Measurements from ENCODE around the gene ZYG11A.

DNA sequence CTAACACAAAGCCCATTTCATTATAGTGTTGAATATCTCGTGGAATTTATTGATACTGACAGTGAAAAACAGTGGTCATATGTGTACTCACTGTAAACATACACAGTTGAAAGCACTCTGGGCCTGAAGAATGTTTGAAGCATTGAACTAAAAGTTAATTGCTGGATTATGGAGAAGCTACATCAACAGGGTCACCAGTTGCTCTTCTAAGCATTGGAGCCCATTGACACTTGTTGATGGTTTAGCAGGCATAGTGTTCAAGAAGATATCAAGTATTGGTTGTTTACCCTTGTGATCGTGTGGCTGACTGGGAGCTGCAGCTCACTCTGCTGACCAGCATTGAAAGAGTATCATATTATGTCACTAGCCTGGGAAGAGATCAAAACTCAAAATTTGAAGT, 10.3 kb downstream of the ZYG11A start:
- TF ChIP-seq, protein P1, sequence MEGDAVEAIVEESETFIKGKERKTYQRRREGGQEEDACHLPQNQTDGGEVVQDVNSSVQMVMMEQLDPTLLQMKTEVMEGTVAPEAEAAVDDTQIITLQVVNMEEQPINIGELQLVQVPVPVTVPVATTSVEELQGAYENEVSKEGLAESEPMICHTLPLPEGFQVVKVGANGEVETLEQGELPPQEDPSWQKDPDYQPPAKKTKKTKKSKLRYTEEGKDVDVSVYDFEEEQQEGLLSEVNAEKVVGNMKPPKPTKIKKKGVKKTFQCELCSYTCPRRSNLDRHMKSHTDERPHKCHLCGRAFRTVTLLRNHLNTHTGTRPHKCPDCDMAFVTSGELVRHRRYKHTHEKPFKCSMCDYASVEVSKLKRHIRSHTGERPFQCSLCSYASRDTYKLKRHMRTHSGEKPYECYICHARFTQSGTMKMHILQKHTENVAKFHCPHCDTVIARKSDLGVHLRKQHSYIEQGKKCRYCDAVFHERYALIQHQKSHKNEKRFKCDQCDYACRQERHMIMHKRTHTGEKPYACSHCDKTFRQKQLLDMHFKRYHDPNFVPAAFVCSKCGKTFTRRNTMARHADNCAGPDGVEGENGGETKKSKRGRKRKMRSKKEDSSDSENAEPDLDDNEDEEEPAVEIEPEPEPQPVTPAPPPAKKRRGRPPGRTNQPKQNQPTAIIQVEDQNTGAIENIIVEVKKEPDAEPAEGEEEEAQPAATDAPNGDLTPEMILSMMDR (IDR thresholded peaks at IDR 0.05) = no peak
- no peak for TF ChIP-seq FOXS1 (CRISPR knock-in tag; IDR thresholded peaks at IDR 0.05)
- no peak for TF ChIP-seq POLR2A (IDR thresholded peaks at IDR 0.05; ENCODE audit: low read length)
- TF ChIP-seq CEBPB (IDR thresholded peaks at IDR 0.05) = no peak
- TF ChIP-seq, protein P2, sequence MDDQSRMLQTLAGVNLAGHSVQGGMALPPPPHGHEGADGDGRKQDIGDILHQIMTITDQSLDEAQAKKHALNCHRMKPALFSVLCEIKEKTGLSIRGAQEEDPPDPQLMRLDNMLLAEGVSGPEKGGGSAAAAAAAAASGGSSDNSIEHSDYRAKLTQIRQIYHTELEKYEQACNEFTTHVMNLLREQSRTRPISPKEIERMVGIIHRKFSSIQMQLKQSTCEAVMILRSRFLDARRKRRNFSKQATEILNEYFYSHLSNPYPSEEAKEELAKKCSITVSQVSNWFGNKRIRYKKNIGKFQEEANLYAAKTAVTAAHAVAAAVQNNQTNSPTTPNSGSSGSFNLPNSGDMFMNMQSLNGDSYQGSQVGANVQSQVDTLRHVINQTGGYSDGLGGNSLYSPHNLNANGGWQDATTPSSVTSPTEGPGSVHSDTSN (IDR thresholded peaks at IDR 0.05) = no peak
- TF ChIP-seq, protein P3, sequence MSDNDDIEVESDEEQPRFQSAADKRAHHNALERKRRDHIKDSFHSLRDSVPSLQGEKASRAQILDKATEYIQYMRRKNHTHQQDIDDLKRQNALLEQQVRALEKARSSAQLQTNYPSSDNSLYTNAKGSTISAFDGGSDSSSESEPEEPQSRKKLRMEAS (IDR thresholded peaks at IDR 0.05) = no peak

Data from A549 (cell line).